Lower leg skin (tissue), 3 donors: ENCODE measurements around the gene SENP2.

Experiments
- POLR2A ChIP-seq, 2 donors: fragments of 450-650 bp; IDR thresholded peaks; one replicate each; pipeline ENCODE4 v1.6.1; 2016 to 2017; ENCODE audit warnings: antibody characterized with exemption in 2 of 2, mild to moderate bottlenecking in 1 of 2, moderate library complexity in 1 of 2
- TF ChIP-seq, protein P1 (sequence below), 3 donors: fragments of 450-650 bp; IDR thresholded peaks; one replicate each; pipeline ENCODE4 v1.5.1; 2016; ENCODE audit warnings: antibody characterized with exemption in 3 of 3, mild to moderate bottlenecking in 3 of 3, moderate library complexity in 2 of 3

- no peak for TF ChIP-seq POLR2A (IDR thresholded peaks at IDR 0.05)
- TF ChIP-seq, protein P1, sequence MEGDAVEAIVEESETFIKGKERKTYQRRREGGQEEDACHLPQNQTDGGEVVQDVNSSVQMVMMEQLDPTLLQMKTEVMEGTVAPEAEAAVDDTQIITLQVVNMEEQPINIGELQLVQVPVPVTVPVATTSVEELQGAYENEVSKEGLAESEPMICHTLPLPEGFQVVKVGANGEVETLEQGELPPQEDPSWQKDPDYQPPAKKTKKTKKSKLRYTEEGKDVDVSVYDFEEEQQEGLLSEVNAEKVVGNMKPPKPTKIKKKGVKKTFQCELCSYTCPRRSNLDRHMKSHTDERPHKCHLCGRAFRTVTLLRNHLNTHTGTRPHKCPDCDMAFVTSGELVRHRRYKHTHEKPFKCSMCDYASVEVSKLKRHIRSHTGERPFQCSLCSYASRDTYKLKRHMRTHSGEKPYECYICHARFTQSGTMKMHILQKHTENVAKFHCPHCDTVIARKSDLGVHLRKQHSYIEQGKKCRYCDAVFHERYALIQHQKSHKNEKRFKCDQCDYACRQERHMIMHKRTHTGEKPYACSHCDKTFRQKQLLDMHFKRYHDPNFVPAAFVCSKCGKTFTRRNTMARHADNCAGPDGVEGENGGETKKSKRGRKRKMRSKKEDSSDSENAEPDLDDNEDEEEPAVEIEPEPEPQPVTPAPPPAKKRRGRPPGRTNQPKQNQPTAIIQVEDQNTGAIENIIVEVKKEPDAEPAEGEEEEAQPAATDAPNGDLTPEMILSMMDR (IDR thresholded peaks at IDR 0.05) = no peak
Observed at GRCh38 chr3:185582871-185583270, 3.2 kb upstream of the SENP2 start.
